GM12878 (cell line): ENCODE data around the gene SFI1. TPM values are rescaled to one million over a fixed set of nuclear protein-coding genes. Genes with fewer than 3 reads are reported as not detected.

Experiments used
- BHLHE40 ChIP-seq, 2 experiments: fragments of 450-650 bp in 1 of 2; IDR thresholded peaks; 2 replicates each; pipeline ENCODE4 v1.6.1; 2011 to 2017; ENCODE audit warnings: low read depth in 2 of 2, borderline replicate concordance in 1 of 2, improper control_type of control experiment in 1 of 2, low read length in 1 of 2, mild to moderate bottlenecking in 1 of 2
- CBFB ChIP-seq: IDR thresholded peaks from 2 replicates; pipeline ENCODE4 v1.6.1; 2016; ENCODE audit warnings: antibody characterized with exemption, low read depth
- CREM ChIP-seq: IDR thresholded peaks from 2 replicates; pipeline ENCODE4 v1.6.1; 2014; ENCODE audit warnings: antibody characterized with exemption, low read depth
- FOXK2 ChIP-seq: fragments of 450-650 bp; IDR thresholded peaks from 2 replicates; pipeline ENCODE4 v1.6.1; 2017; ENCODE audit warnings: mild to moderate bottlenecking, moderate library complexity
- FOXM1 ChIP-seq: IDR thresholded peaks from 2 replicates; pipeline ENCODE4 v1.6.1; 2012; ENCODE audit warnings: low read depth, mild to moderate bottlenecking, inconsistent platforms, low read length, moderate library complexity
- GATAD2B ChIP-seq: fragments of 450-650 bp; conservative IDR thresholded peaks from 2 replicates; pipeline ENCODE4 v1.6.1; 2017; ENCODE audit warnings: low read depth, mild to moderate bottlenecking, moderate library complexity
- IKZF2 ChIP-seq, 2 experiments: fragments of 450-650 bp; IDR thresholded peaks; 2 replicates each; pipeline ENCODE4 v1.6.1; 2017; ENCODE audit warnings: mild to moderate bottlenecking in 2 of 2, moderate library complexity in 2 of 2
- KLF5 ChIP-seq: fragments of 450-650 bp; IDR thresholded peaks from 2 replicates; pipeline ENCODE4 v1.6.1; 2014; ENCODE audit warnings: mild to moderate bottlenecking; ENCODE audit not compliant: partially characterized antibody
- POLR2A ChIP-seq: IDR thresholded peaks from 2 replicates; pipeline ENCODE4 v1.6.1; 2011; ENCODE audit warnings: low read depth, mild to moderate bottlenecking, low read length
- RELA ChIP-seq: fragments of 450-650 bp; IDR thresholded peaks from 2 replicates; pipeline ENCODE4 v1.8.0; 2014; ENCODE audit warnings: borderline replicate concordance; ENCODE audit not compliant: partially characterized antibody
- SIN3A ChIP-seq: IDR thresholded peaks from 2 replicates; pipeline ENCODE4 v1.6.1; 2012; ENCODE audit warnings: low read depth, low read length, improper control_type of control experiment
- SMAD5 ChIP-seq: IDR thresholded peaks from 2 replicates; pipeline ENCODE4 v1.6.1; 2016; ENCODE audit warnings: antibody characterized with exemption, low read depth
- SMC3 ChIP-seq: IDR thresholded peaks from 2 replicates; pipeline ENCODE4 v1.6.1; 2011; ENCODE audit warnings: low read length, improper control_type of control experiment, borderline replicate concordance
- SP1 ChIP-seq: IDR thresholded peaks from one replicate; pipeline ENCODE4 v1.6.1; 2011; ENCODE audit warnings: low read depth, low read length
- STAT3 ChIP-seq: IDR thresholded peaks from 2 replicates; pipeline ENCODE4 v1.6.1; 2011; ENCODE audit warnings: low read depth, low read length, improper control_type of control experiment
- WRNIP1 ChIP-seq: IDR thresholded peaks from 2 replicates; pipeline ENCODE4 v1.6.1; 2011; ENCODE audit warnings: low read depth, low read length, improper control_type of control experiment, borderline replicate concordance
- YY1 ChIP-seq: IDR thresholded peaks from 2 replicates; pipeline ENCODE4 v1.6.1; 2011; ENCODE audit warnings: low read depth, mild to moderate bottlenecking, low read length
- ZNF24 ChIP-seq: fragments of 450-650 bp; IDR thresholded peaks from 2 replicates; pipeline ENCODE4 v1.6.1; 2017; ENCODE audit warnings: antibody characterized with exemption, mild to moderate bottlenecking
- ZNF274 ChIP-seq: IDR thresholded peaks from one replicate; pipeline ENCODE4 v1.8.0; 2011; ENCODE audit not compliant: insufficient read length, insufficient read depth
- ZNF384 ChIP-seq: IDR thresholded peaks from 2 replicates; pipeline ENCODE4 v1.6.1; 2012; ENCODE audit warnings: low read depth, mild to moderate bottlenecking, low read length, improper control_type of control experiment, borderline replicate concordance
- polyA plus RNA-seq, 11 experiments: library from polyadenylated mRNA; depleted of rRNA in 4 of 11; unstranded in 6 of 11; stranded (reverse) in 5 of 11; fragments of >200 nt; fragmentation: Nextera tagmentation in 4 of 11; fragmentation: Illumina TruSeq in 1 of 11; extraction: Ambion mirVana in 4 of 11; extraction: Trizol in 1 of 11; gene quantifications; 1 replicate in 1 of 11; 2 replicates in 10 of 11; pipeline versions ENCODE4 v1.2.1 to v1.2.3, GENCODE V29; 2011 to 2016; ENCODE audit warnings: inconsistent platforms in 2 of 11, missing spikeins in 2 of 11, low read depth in 1 of 11
- total RNA-seq, 4 experiments: library from RNA; depleted of rRNA in 3 of 4; stranded (reverse); fragments of >200 nt in 3 of 4; fragmentation: Illumina TruSeq in 1 of 4; extraction: Trizol in 1 of 4; gene quantifications; 2 replicates each; pipeline versions ENCODE4 v1.2.1 to v1.2.3, GENCODE V29; 2013 to 2021
- TF ChIP-seq, protein P1 (sequence below): fragments of 450-650 bp; formaldehyde crosslinking; IDR thresholded peaks from 2 replicates; pipeline ENCODE4 v1.5.0; 2022; ENCODE audit warnings: mild to moderate bottlenecking, missing genetic modification characterization
- TF ChIP-seq, protein P2 (sequence below): fragments of 450-650 bp; formaldehyde crosslinking; IDR thresholded peaks from 2 replicates; pipeline ENCODE4 v1.4.0; 2020; ENCODE audit warnings: mild to moderate bottlenecking, moderate library complexity
- TF ChIP-seq, protein P3 (sequence below): fragments of 450-650 bp; IDR thresholded peaks from 2 replicates; pipeline ENCODE4 v1.6.1; 2017; ENCODE audit warnings: mild to moderate bottlenecking, low read depth, inconsistent platforms; ENCODE audit not compliant: poor library complexity, severe bottlenecking

SFI1 gene
- total and polyA plus RNA-seq, 10 of the 15 experiments (the other 5 are each of a cell fraction or from before 2014, with no cell fraction given): 6.3 to 70.1 (median 30.4) TPM

- TF ChIP-seq SIN3A: no peak
- no peak for TF ChIP-seq WRNIP1
- peak; percentile 29; the same call in 1 of the 2 replicates for TF ChIP-seq SMAD5
- TF ChIP-seq BHLHE40 (IDR thresholded peaks at IDR 0.05; ENCODE audit: borderline replicate concordance in 1 of 2, low read depth in 2 of 2, low read length in 1 of 2): peak; percentile 59 to 92
- peak; percentile 87 for TF ChIP-seq POLR2A
- no peak for TF ChIP-seq YY1
- TF ChIP-seq, protein P1, sequence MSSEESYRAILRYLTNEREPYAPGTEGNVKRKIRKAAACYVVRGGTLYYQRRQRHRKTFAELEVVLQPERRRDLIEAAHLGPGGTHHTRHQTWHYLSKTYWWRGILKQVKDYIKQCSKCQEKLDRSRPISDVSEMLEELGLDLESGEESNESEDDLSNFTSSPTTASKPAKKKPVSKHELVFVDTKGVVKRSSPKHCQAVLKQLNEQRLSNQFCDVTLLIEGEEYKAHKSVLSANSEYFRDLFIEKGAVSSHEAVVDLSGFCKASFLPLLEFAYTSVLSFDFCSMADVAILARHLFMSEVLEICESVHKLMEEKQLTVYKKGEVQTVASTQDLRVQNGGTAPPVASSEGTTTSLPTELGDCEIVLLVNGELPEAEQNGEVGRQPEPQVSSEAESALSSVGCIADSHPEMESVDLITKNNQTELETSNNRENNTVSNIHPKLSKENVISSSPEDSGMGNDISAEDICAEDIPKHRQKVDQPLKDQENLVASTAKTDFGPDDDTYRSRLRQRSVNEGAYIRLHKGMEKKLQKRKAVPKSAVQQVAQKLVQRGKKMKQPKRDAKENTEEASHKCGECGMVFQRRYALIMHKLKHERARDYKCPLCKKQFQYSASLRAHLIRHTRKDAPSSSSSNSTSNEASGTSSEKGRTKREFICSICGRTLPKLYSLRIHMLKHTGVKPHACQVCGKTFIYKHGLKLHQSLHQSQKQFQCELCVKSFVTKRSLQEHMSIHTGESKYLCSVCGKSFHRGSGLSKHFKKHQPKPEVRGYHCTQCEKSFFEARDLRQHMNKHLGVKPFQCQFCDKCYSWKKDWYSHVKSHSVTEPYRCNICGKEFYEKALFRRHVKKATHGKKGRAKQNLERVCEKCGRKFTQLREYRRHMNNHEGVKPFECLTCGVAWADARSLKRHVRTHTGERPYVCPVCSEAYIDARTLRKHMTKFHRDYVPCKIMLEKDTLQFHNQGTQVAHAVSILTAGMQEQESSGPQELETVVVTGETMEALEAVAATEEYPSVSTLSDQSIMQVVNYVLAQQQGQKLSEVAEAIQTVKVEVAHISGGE (CRISPR knock-in tag): no peak
- TF ChIP-seq KLF5: no peak
- TF ChIP-seq IKZF2 (IDR thresholded peaks at IDR 0.05): no peak
- TF ChIP-seq, protein P2, sequence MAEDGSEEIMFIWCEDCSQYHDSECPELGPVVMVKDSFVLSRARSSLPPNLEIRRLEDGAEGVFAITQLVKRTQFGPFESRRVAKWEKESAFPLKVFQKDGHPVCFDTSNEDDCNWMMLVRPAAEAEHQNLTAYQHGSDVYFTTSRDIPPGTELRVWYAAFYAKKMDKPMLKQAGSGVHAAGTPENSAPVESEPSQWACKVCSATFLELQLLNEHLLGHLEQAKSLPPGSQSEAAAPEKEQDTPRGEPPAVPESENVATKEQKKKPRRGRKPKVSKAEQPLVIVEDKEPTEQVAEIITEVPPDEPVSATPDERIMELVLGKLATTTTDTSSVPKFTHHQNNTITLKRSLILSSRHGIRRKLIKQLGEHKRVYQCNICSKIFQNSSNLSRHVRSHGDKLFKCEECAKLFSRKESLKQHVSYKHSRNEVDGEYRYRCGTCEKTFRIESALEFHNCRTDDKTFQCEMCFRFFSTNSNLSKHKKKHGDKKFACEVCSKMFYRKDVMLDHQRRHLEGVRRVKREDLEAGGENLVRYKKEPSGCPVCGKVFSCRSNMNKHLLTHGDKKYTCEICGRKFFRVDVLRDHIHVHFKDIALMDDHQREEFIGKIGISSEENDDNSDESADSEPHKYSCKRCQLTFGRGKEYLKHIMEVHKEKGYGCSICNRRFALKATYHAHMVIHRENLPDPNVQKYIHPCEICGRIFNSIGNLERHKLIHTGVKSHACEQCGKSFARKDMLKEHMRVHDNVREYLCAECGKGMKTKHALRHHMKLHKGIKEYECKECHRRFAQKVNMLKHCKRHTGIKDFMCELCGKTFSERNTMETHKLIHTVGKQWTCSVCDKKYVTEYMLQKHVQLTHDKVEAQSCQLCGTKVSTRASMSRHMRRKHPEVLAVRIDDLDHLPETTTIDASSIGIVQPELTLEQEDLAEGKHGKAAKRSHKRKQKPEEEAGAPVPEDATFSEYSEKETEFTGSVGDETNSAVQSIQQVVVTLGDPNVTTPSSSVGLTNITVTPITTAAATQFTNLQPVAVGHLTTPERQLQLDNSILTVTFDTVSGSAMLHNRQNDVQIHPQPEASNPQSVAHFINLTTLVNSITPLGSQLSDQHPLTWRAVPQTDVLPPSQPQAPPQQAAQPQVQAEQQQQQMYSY: no peak
- no peak for TF ChIP-seq SP1
- TF ChIP-seq ZNF384: no peak
- no peak for TF ChIP-seq ZNF274
- TF ChIP-seq FOXM1: no peak; the same call in 1 of the 2 replicates
- TF ChIP-seq RELA: peak; percentile 60
- no peak for TF ChIP-seq CBFB
- TF ChIP-seq, protein P3, sequence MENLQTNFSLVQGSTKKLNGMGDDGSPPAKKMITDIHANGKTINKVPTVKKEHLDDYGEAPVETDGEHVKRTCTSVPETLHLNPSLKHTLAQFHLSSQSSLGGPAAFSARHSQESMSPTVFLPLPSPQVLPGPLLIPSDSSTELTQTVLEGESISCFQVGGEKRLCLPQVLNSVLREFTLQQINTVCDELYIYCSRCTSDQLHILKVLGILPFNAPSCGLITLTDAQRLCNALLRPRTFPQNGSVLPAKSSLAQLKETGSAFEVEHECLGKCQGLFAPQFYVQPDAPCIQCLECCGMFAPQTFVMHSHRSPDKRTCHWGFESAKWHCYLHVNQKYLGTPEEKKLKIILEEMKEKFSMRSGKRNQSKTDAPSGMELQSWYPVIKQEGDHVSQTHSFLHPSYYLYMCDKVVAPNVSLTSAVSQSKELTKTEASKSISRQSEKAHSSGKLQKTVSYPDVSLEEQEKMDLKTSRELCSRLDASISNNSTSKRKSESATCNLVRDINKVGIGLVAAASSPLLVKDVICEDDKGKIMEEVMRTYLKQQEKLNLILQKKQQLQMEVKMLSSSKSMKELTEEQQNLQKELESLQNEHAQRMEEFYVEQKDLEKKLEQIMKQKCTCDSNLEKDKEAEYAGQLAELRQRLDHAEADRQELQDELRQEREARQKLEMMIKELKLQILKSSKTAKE: no peak
- no peak for TF ChIP-seq SMC3
- no peak for TF ChIP-seq FOXK2
- no peak for TF ChIP-seq STAT3
- TF ChIP-seq GATAD2B: peak; percentile 97
- 0 out of 2 replicates have a peak, but pooled peaks have one; percentile 37 for TF ChIP-seq CREM
- no peak for TF ChIP-seq ZNF24
These were observed 6.5 kb upstream of the SFI1 start, which contains the start of gene EIF4ENIF1 (continued) for GRCh38 chr22:31489632-31490495.
